ENCODE measurements around the gene NUP62.

- TF ChIP-seq GATA3 (IDR thresholded peaks at IDR 0.05; ENCODE audit: low read depth, low read length): no peak
- TF ChIP-seq GATA2 (IDR thresholded peaks at IDR 0.05; ENCODE audit: low read depth, low read length): no peak
These were observed 22.3 kb downstream of the NUP62 start for GRCh38 chr19:49906879-49907564.
